PC-3 (cell line): ENCODE data around the gene POLD4.

Experiments used
- CTCF ChIP-seq: fragments of 300-600 bp; sonication (generic); conservative IDR thresholded peaks from 2 replicates; pipeline ENCODE4 v1.5.1; 2017; ENCODE audit warnings: antibody characterized with exemption, low read depth, mild to moderate bottlenecking, low read length
- EZH2 ChIP-seq: fragments of 300-600 bp; sonication (generic); IDR thresholded peaks from one replicate; pipeline ENCODE4 v1.6.1; 2017; ENCODE audit warnings: antibody characterized with exemption, mild to moderate bottlenecking, low read length; ENCODE audit not compliant: unreplicated experiment
- EZH2phosphoT487 ChIP-seq: fragments of 300-600 bp; sonication (generic); IDR thresholded peaks from 2 replicates; pipeline ENCODE4 v1.6.1; 2018; ENCODE audit warnings: mild to moderate bottlenecking, antibody characterized with exemption, low read length, borderline replicate concordance

- TF ChIP-seq EZH2, result no peak
- TF ChIP-seq CTCF, result no peak
- TF ChIP-seq EZH2phosphoT487, result no peak
These were observed 23.8 kb upstream of the POLD4 start for GRCh38 chr11:67376873-67377808.
